Measurements from ENCODE around the gene ITPR1.

- TF ChIP-seq CTCF (IDR thresholded peaks at IDR 0.05; ENCODE audit: insufficient read depth, low read depth, low read length) (no peak), EZH2 (IDR thresholded peaks at IDR 0.05; ENCODE audit: insufficient read depth, low read length) (no peak)
Measured at GRCh38 chr3:4536260-4536659, 43.1 kb downstream of the ITPR1 start.
